GM21526 (cell line): ENCODE measurements around the gene C2orf49.
"Not testable (repeated sequence)": the region's sequence is repeated elsewhere in the genome, so short reads cannot be mapped to it uniquely, and the experiment has no call there.

Source experiments
- ATAC-seq: cut with Tn5 transposase; IDR thresholded peaks from one replicate; pipeline ENCODE4 v1.9.1; 2021; ENCODE audit warnings: moderate library complexity; ENCODE audit not compliant: unreplicated experiment, low FRiP score

The C2orf49 gene

DNA sequence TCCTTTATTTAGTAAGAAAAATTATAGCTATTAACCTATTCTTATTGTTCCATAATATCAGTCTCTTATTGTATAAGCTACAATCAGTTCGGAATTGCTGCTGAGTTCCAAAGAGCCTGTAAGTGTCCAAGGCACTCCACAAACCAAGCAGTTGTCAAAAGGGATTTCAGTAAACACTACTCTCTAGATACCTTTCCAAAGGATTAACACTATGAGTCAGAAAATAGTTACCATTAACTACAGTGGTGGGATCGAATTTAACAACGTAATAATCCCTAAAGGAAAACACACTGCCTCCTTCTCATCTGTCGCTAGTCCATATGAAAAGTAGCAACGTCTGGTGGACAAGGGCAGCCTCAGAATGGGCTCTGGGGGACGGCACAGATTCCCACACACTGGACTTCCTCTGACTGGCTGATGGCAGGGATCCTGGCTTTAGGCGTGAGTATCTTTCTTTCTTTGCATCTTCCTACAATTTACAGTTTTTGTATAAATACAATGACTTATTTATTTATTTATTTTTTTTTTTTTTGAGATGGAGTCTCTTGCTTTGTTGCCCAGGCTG, 16.6 kb upstream of the C2orf49 start:
- no peak for ATAC-seq

DNA sequence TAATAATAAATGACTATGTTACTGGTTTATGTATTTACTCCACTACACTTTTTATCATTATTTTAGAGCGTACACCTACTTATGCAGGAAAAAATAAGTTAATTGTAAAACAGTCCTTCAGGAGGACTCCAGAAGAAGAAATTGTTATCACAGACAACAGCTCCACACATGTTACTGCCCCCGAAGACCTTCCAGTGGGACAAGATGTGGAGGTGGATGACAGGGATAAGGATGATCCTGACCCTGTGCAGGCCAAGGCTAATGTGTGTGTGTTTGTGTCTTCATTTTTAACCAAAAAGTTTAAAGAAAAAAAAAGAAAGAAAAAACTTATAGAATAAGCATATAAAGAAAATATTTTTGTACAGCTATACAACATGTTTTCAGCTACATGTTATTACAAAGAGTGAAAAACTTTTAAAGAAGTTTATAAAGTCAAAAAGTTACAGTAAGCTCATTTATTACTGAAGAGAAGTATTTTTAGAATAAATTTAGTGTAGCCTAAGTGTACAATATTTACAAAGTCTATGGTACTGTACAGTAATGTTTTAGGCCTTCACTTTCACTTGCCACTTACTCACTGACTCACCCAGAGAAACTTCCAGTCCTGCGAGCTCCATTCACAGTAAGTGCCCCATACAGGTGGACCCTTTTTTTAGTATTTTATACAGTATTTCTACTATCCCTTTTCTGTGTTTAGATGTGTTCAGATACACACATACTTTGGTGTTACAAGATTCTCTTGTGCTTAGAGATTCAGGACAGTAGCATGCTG, 15.3 kb upstream of the C2orf49 start:
- ATAC-seq: no peak

DNA sequence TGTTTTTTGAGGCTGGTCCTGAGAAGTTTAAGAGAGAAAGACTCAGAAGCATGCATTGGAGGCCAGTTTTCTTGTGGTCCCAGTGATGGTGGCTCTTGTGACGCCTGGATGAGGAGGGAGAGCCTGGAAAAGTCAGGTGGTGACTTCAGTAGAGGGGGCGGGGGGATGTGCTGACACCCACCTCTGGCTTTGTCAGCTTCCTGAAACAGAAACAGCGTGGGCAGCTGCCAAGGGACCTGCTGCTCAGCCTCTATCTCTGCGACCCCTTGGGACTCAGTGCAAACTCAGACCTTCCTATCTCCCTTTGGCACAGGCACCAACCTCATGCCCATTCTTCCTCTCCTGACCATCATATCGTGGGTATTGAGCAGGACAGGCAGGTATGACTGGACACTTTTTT, 14.2 kb upstream of the C2orf49 start:
- no peak for ATAC-seq

DNA sequence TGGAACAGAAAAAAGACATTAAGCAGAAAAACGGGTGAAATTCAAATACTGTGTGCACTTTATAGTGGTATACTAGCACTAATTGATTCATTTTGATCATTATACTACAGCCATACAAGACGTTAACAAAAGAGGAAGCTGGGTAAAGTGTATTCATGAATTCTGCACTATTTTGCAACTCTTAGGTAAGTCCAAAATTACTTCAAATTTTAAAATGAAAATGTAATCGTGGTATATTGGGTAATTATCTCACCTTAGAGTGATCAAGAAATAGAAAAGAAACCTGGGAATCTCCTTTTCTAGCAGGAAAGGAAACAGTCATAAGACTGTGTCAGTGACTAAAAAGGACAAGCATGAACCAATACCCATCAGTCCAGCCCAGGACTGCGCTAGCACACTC, 13.2 kb upstream of the C2orf49 start:
- no peak for ATAC-seq

DNA sequence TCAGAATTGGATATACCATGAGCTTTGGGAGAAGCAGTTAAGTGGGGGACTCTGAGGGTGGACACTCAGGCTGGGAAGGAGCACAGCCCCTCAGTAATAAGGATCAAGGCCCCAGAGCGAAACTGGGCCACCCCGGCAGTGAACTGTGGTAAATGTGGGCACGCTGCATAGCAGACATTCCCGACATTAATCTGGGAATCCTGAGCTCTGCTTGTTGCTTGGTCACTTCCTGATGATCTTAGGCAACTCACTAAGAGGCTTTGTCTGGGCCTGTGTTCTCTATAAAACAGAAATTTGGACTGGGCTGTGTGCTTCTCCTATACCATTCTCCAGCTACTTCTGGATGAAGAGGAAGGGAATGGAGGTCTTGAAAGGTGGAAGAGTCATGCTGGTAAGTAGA, 12.6 kb upstream of the C2orf49 start:
- ATAC-seq: no peak

DNA sequence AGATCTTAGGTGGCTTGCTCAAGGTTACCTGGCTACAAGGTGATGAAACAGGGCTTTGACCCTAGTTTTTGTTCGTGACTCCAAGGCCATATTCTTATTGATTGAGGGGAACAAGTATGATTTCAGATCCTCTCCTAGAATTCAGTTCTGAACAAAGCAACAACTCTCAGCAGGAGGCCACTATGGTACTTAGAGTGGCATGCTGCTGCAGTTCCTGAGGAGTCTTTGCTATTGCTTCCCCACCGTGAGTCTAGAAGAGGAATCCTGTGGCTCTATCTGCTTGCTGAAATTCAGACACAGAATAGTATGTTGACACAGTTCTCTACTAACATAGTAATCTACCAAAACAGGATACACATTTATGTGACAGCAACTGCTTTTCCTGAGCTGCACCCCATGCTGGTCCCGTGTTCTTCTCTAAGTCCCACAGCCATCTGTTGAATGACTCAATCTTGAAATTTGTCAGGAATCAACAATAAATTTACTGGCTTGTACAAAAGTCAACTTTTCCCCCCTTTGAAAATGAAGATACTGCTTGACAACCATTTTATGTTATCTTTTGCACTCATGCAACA, 11.9 kb upstream of the C2orf49 start:
- no peak for ATAC-seq

DNA sequence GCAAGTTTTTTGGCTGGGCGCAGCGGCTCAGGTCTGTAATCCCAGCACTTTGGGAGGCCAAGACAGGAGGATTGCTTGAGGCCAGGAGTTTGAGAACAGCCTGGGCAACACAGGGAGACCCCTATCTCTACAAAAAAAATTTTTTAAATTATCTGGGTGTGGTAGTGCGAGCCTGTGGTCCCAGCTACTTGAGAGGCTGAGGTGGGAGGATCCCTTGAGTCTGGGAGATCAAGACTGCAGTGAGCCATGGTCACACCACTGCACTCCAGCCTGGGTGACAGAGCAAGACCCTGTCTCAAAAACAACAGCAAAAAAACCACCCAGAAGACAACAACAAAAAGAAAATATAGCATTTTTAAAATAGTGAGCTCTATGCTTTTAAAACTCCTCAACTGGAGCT, 10.1 kb upstream of the C2orf49 start:
- not testable (repeated sequence) for ATAC-seq

DNA sequence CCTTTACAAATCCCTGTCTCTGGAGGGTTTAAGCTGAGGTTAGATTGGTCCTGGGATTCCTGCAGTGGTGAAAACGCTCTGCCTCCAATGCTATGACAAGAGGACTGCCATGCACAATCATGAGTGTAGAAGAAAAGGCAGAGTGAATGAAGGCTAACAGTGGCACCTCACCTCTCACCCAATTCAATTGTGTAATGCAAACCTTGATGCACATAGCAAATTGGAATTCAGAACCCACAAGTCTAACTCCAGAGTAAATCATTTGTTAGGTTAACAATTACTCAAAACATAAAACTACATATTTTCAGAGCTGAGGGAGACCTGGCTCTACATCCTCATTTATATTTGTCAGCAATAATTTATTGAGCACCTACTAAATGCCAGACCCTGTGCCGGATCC, 9.7 kb upstream of the C2orf49 start:
- ATAC-seq: no peak

DNA sequence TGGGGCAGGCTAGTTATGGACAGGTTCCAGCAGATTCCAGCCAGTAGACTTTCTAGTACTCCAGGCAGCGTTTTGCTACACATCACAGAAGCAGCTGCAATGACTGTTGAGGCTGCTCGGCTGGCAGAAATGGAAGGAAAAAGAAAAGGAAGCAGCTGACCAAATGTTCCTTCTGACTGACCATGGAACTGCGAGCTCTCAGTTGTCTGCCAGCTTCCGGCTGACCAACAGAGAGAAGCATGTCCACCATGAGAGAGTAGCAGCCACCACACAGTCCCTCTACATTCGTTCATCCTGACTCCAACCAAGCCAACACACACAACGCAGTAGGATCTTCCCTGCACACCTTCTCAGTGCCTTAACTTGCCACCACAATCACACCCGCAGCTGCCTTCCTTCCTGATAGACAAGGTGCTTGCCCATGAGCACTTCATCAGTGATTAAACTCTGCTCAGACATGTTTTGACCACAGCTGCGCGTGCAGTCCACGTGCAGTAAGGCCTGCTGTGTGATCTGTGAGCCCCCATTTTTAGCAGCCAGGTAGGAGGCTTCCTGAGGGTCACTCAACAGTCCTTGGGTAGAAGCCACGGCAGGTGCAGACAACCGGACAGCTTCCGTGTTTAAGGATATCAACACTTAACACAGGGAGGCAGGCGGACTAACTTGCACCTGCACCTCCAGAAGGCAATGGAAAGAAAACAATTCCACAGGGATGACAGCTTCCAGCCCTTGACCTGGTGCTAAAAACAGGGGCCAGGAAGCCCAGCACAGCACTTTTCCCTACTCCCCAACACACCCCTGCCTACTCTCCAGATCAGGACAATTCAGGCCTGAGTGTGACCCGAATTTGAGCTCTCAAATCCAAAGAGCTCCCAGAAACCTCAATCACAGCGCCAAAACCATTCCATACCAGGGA, 8.8 kb upstream of the C2orf49 start:
- no peak for ATAC-seq

DNA sequence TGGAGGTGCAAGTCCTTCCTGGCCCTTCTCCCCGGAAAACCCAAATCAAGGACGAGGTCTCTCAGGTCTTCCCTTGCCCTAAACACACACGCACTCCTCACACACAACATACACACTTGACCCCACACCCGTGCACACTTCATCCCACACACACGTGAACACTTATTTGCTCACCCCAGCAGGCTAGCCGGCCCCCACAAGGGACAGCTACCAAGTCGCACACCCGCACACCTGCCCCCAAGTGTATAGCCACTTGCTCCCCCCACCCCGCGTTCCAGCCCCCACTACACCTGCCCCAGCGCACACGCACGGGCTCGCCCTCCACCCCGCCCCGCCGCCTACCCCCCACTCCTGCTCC, 8.2 kb upstream of the C2orf49 start:
- no peak for ATAC-seq

DNA sequence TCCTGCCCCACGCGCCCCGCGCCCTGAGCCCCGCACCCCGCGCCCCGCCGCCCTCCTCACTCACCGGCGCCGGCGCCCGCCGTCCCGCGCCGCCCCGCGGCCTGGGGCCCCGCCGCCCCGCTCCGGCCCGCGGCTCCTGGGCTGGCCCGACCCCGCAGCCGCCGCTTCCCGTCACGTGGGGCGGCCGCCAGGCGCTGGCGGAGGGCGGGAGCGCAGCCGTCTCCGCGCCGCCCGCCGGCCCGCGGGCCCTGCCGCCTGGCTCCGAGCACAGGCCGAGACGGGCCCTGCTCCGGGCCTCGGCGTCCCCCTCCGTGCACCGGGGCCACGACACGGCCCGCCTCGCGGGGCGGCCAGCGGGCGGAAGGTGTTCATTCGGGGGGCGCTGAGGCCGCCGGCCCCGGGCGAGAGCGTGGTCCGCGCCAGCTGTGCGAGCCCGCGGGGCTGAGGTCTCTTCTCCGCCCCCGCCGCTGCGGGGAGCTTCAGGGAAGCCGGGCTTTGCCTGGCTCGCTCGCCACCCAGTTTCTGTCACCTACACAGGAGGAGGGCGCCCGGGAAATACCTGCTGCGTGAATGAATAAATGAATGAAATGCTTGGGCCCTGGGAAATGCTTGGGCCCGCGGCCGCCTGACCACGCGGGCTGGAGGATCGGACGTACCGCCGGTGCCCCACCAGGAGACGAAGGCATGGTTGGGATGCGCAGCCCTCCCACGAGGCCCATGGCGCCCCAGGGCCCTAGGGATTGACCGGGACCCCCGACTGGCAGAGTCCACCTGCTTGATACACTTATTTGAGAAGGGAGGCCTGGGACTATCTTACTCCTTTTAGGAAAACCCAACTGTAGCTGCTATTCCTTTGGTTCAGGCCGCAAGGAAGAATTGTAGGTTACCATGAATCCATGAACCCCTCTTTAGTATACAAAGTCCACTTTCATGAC, 7.5 kb upstream of the C2orf49 start, which contains the start of gene TGFBRAP1:
TSS of gene TGFBRAP1 (minus strand) at position 175 of the 935 bp plus-strand sequence. CDS start 21,434 bp downstream, outside the sequence.
- peak; percentile 74 for ATAC-seq

DNA sequence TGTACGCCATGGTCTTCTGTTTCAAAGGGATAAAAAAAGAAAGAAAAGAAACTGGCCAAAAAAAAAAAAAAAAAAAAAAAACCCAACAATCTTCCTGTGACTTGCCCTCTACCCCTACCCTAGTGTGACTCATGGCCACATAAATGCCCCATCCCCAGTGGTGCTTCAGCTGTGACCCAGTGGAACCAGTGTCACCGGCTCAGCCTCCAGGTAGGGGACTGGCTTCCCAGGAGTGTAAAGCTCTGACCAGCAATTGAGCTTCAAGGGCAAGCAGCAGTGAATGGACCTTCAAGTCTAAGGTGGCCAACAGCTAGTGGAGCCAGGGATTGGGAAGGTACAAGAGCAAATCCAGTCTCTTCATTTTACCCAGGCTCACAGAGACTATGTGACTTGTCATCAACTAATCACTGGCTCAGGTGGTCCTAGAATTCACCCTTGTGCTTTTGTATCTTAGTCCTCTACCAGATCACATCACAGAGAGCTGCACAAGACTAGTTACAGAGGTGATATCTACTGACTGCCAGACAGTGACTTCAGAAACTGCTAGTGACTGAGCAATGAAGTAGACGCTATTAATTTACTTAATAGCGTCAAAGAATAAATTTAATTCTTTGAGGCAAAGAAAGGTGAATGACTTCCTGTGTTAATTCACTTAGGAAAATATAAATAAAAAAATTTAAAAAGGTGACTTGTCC, 6.5 kb upstream of the C2orf49 start:
- no peak for ATAC-seq

DNA sequence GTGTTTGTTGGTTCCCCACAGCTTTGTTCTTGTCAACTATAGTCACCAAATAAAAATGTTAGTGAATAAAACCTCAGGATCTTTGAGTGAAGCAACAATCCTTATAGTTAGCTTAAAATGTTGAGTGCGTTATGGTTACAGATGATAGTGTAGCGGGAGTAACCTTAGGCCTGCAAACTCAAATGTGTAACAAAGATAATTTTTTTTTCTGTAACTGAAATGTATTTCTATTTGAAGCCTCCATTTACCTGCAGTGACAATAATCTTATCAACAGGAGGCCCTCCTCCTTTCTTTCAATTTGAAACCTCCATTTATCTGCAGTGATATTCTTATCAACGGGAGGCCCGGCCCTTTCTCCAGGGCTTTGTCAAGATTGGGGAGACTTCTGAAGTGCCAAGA, 3.1 kb upstream of the C2orf49 start:
- no peak for ATAC-seq

DNA sequence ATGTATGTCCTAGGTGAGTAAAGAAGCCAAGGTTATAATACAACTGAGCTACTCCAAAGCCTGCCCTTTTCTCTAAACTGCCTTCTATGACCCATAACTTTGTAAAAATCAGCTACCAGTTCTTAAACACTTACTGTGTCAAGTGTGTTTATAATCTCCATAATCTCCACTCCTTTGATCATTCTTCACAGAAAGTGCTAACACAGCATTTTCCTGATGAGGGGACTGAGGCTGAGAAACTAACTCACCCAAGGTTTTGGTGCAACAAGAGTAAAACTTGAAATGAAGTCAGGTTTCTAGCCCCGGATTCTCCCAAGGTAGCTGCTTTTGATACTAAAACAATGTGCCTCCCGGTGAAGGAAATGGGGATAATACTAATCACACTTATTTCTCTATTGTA, 1.9 kb upstream of the C2orf49 start:
- no peak for ATAC-seq

DNA sequence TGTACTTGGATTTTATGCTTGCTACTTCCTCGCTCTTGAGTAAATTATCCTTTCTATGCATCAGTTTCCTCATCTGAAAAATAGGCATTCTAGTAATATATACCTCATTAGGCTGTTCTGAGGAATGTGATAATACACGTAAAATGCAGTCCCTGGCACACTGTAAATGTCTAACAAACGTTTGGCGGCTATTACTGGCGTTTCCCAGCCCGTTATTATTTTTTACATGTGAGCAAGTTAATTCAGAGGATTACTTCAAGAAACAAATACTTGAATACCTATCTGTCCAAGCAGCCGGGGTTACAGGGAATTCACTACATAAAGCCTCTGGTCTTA, 586 bp upstream of the C2orf49 start:
- ATAC-seq: no peak

DNA sequence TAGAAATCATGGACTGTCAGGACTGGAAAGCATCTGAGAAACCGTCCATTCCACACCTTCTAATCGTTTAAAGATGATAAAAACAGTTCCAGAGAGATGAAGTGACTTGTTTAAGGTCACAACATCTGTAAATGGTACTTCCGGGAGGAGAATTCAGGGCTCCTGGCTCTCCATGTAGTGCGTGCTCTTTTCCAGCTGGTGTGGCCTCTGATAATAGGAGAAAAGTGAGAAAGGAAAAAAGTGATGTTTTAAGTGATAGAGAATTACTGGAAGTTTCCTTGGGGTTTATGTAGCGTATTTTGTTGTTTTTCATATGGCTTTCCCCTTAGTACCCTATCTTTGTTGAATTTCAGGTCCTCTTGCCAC, 663 bp downstream of the C2orf49 start:
- ATAC-seq: peak; percentile 21

DNA sequence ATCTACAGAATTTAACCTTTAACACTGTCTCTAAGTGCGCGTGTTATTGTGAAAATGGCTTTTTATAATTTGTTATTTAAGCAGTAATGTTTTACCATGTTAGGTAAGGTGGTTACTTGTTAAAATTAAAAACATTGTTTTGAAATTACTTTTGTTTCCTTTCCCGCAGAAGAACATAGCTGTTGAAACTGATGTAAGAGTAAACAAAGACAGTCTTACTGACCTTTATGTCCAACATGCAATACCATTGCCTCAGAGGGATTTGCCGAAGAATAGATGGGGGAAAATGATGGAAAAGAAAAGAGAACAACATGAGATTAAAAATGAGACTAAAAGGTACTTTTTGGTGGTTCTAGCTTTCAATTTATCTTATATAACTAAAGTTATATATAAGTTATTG, 2.1 kb downstream of the C2orf49 start:
- no peak for ATAC-seq

DNA sequence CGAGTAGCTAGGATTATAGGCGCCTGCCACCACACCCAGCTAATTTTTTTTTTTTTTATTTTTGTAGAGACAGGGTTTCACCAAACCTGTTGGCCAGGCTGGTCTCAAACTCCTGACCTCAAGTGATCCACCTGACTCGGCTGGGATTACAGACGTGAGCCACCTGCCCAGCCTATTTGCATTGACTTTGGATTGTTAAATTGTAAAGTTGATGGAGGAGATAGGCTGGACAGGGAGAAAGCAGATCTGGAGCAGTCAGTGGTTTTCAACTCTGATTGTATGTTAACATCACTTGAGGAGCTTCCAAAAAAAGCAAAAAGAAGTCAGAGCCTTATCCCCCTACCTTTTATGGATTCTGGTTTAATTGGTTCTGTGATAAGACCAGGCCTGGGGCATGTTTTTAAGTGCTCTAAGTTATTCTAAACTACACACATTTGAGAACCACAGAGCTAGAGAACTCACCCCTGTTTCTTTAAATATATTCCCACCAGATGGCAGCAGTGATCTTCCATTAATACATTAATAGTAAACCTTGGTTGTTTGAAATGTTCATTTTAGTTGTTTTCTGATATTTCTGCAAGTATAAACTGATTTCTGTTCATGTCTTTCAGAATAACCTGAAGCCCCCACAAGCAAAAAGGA, 7.5 kb downstream of the C2orf49 start:
- ATAC-seq: no peak

DNA sequence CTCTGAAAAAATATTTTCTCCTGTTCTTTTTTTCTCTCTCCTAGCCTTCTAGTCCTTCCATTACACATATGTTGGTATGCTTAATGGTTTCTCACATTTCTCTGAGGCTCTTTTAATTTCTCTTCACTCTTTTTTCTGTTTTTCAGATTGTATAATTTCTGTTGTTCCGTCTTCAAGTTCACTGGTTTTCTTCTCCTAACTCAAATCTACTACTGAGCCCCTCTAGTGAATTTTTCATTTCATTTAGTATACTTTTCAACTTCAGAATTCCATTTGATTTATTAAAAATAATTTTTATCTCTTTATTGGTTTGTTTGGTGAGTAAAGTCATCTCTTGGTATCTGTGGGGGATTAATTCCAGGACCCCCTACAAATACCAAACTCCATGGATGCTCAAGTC, 19.8 kb downstream of the C2orf49 start:
- ATAC-seq: no peak
